H1 (cell line): Measurements from ENCODE around the gene DOC2A. TPM values are rescaled to one million over a fixed set of nuclear protein-coding genes. Genes with fewer than 3 reads are reported as not detected.

ENCODE experiments used
- RBBP5 ChIP-seq: IDR thresholded peaks from 2 replicates; pipeline ENCODE4 v1.7.1; 2012; ENCODE audit warnings: low read depth, mild to moderate bottlenecking, inconsistent platforms, low read length, moderate library complexity, borderline replicate concordance
- SAP30 ChIP-seq: fragments of 300-600 bp; sonication (generic); IDR thresholded peaks from 2 replicates; pipeline ENCODE4 v1.7.1; 2012; ENCODE audit warnings: low read length, moderate library complexity, mild to moderate bottlenecking, inconsistent platforms; ENCODE audit not compliant: insufficient read depth, insufficient replicate concordance
- TAF1 ChIP-seq: IDR thresholded peaks from 2 replicates; pipeline ENCODE4 v1.6.1; 2011; ENCODE audit warnings: mild to moderate bottlenecking, low read depth, low read length
- polyA plus RNA-seq, 7 experiments: library from polyadenylated mRNA; depleted of rRNA in 3 of 7; stranded (reverse) in 5 of 7; unstranded in 2 of 7; fragments of >200 nt in 5 of 7; fragments of 200-250 nt in 2 of 7; gene quantifications; 1 replicate in 5 of 7; 2 replicates in 1 of 7; 4 replicates in 1 of 7; pipeline versions ENCODE4 v1.2.1 to v1.2.3, GENCODE V29; 2011 to 2013; ENCODE audit warnings: missing spikeins in 2 of 7, mixed read lengths in 2 of 7
- total RNA-seq: library from RNA; stranded (reverse); fragmentation: NEBNext Ultra II Directional; extraction: Animal tissue kit (Norgen Biotek cat#: 25700); gene quantifications from 2 replicates; pipeline ENCODE4 v1.2.1, GENCODE V29; 2021
- TF ChIP-seq, protein P1 (sequence below): IDR thresholded peaks from 2 replicates; pipeline ENCODE4 v1.6.1; 2011; ENCODE audit warnings: low read depth, mild to moderate bottlenecking, low read length; ENCODE audit not compliant: insufficient read depth
- TF ChIP-seq, protein P2 (sequence below): IDR thresholded peaks from 2 replicates; pipeline ENCODE4 v1.6.1; 2012; ENCODE audit warnings: inconsistent platforms

DOC2A gene
- total and polyA plus RNA-seq, 2 of the 8 experiments (the other 6 are each of a cell fraction or from before 2014, with no cell fraction given), result 13.9 to 20.7 TPM

DNA sequence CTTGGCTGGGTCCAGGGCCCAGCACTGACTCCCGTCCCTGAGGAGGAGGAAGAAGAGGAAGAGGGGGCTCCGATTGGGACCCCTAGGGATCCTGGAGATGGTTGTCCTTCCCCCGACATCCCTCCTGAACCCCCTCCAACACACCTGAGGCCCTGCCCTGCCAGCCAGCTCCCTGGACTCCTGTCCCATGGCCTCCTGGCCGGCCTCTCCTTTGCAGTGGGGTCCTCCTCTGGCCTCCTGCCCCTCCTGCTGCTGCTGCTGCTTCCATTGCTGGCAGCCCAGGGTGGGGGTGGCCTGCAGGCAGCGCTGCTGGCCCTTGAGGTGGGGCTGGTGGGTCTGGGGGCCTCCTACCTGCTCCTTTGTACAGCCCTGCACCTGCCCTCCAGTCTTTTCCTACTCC lies 23.9 kb downstream of the DOC2A start (continued):
- TF ChIP-seq, protein P1, sequence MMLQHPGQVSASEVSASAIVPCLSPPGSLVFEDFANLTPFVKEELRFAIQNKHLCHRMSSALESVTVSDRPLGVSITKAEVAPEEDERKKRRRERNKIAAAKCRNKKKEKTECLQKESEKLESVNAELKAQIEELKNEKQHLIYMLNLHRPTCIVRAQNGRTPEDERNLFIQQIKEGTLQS, result no peak
- TF ChIP-seq, protein P2, sequence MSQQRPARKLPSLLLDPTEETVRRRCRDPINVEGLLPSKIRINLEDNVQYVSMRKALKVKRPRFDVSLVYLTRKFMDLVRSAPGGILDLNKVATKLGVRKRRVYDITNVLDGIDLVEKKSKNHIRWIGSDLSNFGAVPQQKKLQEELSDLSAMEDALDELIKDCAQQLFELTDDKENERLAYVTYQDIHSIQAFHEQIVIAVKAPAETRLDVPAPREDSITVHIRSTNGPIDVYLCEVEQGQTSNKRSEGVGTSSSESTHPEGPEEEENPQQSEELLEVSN, result no peak
- TF ChIP-seq SAP30, result no peak
- no peak for TF ChIP-seq RBBP5
- TF ChIP-seq TAF1, result no peak
- TF ChIP-seq, all 59 proteins: peak for 0
